Measurements from ENCODE around the gene TXNDC2.

The TXNDC2 gene

DNA sequence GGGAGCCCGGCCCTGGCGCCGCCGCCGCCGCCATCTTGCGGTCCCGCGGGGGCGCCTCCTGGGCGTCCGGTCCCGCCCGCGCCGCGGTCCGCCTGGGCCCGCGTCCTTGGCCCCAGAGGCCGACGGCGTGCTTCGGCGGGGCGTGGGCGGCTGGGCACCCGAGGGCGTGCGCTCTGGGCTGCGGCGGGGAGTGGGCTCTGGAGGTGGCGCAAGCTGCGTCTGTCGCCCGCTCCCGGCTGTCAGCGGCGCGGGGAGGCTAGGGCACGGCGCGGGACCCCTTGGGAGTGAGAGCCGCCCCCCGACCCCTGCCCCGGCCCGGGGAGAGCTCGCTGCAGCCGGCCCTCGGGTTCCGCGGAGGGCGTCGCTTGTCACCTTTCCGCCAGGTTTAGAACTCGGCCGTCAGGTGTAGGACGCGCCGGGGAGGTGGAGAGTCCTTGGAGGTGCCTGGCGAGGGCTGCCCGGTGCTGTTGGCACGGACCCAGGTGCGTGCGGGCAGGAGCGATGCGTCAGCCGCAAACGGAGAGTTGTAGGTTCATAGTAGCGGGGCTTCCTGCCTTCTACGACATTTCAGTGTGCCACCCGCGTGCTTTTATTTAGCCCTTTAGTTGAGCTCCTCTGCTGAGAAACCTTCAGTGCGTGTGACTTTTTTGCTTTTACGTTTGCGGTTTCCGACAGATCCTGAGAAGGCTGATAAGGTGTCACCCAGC, 29.0 kb downstream of the TXNDC2 start:
- peak; percentile 98 for DNase-seq

DNA sequence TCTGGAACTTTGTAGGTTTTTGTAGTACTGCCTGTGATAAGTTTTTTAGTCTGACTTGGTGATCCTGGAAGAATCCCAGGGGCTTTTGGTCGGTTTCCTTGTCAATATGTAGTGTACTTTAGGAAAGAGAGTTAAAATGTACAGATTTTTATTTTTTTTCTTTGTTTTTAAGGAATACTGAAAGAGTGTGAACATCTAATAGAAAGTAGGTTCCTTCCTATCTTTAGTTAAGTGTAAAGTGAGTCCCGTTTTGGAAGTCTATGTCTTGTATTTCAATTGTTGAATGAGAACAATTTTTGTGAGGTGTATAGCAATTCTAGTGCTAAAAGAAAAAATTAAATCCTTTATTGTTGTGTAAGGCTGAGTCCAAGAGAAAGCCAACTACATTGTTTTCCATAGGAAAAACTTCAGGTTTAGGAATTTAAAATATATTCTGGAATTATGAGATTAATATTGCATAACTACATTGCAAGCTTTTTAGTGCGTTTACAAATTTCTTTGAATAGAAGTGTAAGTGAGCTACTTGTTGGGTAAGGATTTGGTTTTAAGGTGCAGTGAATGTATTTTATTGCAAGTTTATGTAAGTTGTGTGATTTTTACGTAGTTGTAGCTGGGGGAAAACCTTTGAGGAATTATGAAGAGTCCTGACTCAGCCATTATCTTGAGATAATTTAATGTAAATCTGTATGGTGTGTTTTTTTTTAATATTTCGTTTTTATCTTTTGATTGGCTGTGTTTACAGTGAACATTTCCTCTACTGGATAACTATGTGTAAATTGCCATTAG, 29.7 kb downstream of the TXNDC2 start:
- peak; percentile 75 for DNase-seq

- DNase-seq, result peak; percentile 71
Measured at GRCh38 chr18:9916077-9916639, 30.4 kb downstream of the TXNDC2 start.

GRCh38 chr18:9916808-9917207, 31.0 kb downstream of the TXNDC2 start:
- DNase-seq, result no peak

DNA sequence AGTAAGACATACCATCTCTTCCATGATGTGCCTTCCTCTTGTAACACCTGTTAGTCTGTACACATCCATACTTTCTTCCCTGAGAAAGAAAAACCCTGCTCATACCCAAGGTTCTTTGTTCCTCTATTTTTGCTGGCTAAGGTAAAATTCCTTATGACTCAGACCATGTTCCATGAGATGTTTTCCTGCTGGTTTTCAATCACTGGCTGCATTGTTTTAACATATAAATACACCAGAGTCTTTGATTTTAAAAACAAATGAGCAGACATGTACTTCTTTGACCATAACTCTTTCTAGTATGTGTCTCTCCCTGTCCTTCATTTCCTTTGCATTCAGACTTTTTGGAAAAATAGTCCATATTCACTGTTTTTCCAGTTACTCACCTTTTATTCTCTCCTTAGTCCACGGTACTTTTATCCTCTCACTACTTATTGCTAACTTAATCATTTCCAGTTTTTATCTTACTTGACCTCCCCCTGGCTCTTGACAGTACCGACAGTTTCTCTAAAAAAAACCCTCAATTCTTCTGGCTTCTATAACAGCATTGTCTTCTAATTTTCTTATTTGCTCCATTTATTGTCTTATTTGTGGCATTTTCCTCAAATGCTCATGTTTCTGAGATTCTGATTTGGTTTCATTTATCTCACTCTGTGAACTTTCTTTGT, 32.4 kb downstream of the TXNDC2 start:
- peak; percentile 74 for DNase-seq

GRCh38 chr18:9919564-9920232, 33.9 kb downstream of the TXNDC2 start:
- no peak for DNase-seq

DNA sequence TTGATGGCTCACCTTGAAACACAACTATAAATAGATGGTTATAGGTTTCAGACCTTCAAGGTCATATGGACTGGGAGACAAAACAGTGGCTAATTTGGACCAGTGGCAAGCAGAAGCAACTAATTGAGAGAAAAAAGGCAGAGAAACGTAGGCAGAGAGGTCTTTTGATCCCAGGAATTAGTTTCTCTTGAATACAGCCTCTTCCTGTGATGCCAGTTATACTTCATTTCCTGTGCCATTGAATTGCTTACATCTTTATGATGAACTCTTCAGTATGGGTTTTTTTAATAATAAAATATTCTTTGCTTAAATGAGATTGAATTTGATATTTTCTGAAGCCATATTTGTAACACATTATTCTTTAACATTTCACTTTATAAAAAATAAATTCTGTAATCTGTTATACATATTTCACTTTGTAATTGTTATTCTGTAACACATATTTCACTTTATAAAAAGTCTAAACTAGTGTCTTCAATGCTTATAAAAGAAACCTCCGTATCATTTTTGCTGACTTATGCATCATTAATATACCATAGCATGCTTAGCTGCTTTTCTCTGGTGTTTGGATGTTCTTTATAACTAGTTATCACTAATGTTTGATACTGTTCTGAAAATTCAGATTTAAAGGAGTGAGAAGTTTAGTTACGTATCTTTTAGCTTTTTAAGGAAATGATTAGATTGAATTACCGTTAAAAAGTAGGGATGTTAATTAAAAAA, 37.0 kb downstream of the TXNDC2 start:
- no peak for DNase-seq

- no peak for DNase-seq
Measured at GRCh38 chr18:9924371-9924943, 38.7 kb downstream of the TXNDC2 start.

DNA sequence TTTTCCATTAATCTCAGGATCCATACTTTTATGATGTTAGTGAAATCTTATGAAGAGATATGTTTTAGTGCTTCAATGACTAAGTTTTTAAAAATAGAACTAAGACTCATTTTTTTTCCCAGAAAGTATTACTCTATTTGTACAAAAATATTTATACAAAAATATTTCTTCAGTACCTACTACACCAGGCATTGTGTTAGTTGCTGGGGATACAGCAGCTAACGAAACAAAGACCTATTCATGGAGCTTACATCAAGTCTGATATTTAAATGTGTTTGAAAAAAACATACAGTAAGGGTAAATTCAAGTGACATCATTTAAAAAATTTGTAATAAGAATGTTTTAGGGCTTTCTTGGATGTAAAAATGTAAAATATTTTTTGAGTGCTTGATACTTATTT, 39.6 kb downstream of the TXNDC2 start:
- no peak for DNase-seq

GRCh38 chr18:9925795-9926194, 40.0 kb downstream of the TXNDC2 start:
- DNase-seq, result no peak

DNA sequence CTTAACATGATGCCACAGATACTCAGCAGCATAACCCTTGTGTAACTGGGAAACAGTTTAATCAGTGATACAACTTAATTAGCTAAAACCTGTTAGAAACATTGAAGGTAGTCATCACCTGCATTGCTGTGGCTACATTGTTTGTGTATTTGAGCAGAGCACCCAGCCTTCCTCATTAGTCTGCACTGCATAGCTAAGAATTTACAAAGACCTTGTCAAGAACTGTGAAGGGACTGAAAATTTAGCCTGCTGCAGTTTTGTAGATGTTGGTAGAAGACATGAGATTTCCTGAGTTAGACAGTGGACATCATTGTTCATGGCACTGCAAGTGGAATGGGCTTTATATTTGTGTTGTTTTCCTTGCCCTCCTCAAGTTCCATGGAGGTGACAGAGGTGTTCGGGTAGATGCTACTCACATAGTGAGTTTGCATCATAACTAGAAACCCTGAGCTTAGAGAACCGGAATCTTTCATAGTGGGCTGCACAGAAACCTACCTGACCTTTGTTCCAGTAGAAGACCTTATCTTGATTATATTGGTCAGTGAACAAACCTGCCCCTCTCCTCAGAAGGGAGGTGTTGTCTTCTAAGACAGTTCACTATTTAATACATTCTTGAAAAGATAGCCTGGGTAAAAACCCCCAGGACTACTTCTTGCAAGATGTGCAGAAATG, 40.6 kb downstream of the TXNDC2 start:
- DNase-seq, result no peak

DNA sequence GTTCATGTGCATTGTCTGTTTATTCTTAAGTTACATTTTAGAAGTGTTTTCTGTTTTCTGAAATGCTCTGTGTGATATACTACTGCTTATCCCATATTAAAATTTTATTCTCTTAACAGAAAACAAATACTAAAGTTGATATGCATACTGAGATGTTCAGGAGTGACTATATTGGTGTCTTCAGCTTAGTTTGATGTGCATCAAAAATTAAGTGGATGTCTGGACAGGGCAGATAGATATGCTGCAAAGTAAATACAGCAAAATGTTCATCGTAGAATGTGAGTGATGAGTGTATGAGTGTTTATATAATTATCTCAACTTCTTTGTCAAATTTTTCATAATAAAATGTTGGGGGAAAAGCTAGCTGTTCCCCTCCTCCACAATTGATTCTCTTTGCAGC, 41.2 kb downstream of the TXNDC2 start:
- DNase-seq, result no peak

DNA sequence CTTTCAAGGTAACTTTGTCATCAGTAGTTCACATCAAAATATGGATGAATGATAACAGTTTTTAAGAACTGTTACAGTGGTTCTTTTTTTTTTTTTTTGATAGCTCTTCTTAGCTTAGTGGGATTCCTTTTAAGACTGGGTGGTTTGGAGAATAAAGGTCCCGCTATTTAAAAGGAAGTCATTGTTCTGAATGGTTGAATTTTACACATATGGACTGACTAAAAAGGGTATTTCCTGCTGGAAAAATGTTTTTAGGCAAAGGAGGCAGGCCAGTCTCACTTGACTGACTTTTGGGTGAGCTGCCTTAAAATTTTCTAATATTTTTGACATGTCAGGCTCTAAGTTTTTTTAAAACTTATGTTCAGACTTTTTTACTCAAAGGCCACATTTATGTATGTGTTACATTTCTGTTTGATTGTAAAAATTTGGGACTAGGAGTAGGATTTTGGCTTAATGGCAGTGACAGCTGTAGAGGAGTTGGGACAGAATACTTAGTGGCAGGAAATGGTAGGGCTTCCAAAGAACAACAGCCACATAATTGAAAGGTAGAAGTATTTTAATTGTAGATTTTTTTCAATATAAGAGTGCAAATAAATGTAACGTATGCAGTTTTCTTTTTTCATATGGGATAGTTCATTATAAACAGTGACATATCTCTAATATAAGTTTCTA, 41.8 kb downstream of the TXNDC2 start:
- DNase-seq, result no peak

DNA sequence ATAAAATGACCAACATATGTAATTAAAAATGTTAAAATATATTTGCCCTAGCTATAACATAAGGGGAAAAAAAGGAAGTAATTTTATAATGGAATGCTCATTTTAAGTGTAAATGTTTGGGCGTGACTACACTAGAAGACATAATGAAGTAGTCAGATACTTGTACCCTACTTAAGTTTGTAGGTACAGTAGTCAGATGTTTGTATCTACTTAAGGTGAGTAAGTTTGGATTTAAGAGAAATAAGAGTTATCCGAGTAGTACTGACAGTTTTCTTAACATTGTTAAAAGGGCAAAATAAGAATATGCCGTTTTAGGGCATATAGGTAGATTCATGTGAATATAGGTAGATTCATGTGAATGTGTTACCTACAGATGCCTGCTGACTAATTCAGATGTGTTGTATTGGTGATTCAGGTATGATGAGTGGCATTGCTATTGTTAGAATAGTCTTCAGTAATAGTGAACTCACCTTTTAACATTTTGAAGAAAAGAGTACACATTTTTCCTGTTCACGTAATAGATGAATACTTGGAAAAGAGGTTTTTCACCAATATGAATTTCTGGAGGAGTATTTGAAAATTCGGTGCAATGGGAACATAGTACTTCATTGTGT, 43.0 kb downstream of the TXNDC2 start:
- DNase-seq, result no peak

- DNase-seq, result peak; percentile 71
Measured at GRCh38 chr18:9930299-9930884, 44.6 kb downstream of the TXNDC2 start.

GRCh38 chr18:9931146-9931545, 45.4 kb downstream of the TXNDC2 start:
- no peak for DNase-seq

GRCh38 chr18:9931678-9932077, 45.9 kb downstream of the TXNDC2 start:
- DNase-seq, result no peak

GRCh38 chr18:9933865-9934264, 48.1 kb downstream of the TXNDC2 start:
- DNase-seq, result no peak

DNA sequence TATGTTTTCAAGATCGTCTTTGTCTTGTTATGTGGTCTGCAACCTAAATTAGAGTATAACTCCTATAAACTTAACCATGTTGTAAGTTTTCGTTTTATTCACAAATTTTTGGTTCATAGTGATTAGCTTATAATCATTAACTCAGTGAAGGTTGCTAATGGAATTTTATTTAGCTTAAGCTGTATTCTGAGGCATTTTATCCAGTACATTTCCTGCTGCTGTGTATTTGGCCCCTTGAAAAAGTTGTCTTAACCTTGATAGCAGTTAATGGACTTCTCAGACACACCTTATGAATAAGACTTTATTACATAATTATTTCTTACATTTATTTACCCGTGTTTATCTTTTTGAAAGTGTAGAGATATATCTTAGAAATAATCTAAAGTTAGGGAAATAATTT, 48.5 kb downstream of the TXNDC2 start:
- no peak for DNase-seq

All from OCI-M1 (cell line).